GM12892 (cell line): ENCODE results near the gene NDUFAF4.

Source experiments
- POLR2A ChIP-seq: IDR thresholded peaks from 2 replicates; pipeline ENCODE4 v1.6.1; 2011; ENCODE audit warnings: low read depth, low read length, control low read depth
- POLR2AphosphoS5 ChIP-seq: IDR thresholded peaks from 2 replicates; pipeline ENCODE4 v1.6.1; 2011; ENCODE audit warnings: low read depth, low read length, control low read depth
- TAF1 ChIP-seq: IDR thresholded peaks from 2 replicates; pipeline ENCODE4 v1.6.1; 2011; ENCODE audit warnings: low read depth, mild to moderate bottlenecking, control low read depth, low read length, borderline replicate concordance

DNA sequence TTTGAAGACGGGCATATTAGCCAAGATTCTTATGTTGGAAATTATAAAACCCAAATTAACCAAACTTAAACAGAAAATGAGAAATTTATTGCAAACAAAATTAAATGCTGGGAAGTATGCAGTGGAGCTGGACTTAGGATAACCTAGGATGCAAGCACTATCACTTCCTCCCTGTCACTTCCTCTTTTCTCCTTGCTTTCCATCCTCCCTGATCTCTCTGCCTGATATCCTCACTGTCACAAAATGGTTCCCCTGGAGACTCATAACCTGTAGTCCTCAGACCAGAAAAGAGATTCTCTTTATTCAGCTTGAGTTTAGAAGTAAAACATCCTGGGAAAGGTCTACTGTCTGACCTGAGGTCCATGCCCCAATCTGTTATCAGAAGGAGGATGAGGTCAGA lies 19.4 kb upstream of the NDUFAF4 start:
- TF ChIP-seq POLR2AphosphoS5 (no peak), POLR2A (no peak), TAF1 (no peak)
